ENCODE data around the gene ELF2.

DNA sequence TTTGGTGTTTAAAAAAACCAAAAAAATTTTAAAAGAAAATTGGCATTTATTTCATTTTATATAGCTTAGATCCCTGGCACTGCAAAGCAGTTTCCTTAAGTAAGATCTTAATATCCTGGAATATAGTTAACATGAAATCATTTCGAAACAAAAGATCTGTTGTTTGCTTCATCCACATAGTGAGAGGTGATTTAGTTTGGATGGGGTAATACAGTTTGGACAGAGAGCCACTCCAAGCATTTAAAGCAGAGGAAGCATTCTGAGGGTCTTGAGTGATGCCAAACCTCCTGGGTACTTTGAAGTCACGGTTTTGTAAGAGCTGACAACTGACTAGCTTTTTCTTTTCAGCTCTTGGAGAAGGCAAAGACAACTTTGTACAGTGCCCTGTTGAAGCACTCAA lies 132.7 kb downstream of the ELF2 start:
- TF ChIP-seq, protein P1, sequence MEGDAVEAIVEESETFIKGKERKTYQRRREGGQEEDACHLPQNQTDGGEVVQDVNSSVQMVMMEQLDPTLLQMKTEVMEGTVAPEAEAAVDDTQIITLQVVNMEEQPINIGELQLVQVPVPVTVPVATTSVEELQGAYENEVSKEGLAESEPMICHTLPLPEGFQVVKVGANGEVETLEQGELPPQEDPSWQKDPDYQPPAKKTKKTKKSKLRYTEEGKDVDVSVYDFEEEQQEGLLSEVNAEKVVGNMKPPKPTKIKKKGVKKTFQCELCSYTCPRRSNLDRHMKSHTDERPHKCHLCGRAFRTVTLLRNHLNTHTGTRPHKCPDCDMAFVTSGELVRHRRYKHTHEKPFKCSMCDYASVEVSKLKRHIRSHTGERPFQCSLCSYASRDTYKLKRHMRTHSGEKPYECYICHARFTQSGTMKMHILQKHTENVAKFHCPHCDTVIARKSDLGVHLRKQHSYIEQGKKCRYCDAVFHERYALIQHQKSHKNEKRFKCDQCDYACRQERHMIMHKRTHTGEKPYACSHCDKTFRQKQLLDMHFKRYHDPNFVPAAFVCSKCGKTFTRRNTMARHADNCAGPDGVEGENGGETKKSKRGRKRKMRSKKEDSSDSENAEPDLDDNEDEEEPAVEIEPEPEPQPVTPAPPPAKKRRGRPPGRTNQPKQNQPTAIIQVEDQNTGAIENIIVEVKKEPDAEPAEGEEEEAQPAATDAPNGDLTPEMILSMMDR (IDR thresholded peaks at IDR 0.05) = no peak
- TF ChIP-seq POLR2AphosphoS5 (IDR thresholded peaks at IDR 0.05; ENCODE audit: low read depth, low read length) (no peak), SIN3A (IDR thresholded peaks at IDR 0.05; ENCODE audit: borderline replicate concordance, insufficient read depth, low read depth, low read length) (no peak)
- TF ChIP-seq, protein P2, sequence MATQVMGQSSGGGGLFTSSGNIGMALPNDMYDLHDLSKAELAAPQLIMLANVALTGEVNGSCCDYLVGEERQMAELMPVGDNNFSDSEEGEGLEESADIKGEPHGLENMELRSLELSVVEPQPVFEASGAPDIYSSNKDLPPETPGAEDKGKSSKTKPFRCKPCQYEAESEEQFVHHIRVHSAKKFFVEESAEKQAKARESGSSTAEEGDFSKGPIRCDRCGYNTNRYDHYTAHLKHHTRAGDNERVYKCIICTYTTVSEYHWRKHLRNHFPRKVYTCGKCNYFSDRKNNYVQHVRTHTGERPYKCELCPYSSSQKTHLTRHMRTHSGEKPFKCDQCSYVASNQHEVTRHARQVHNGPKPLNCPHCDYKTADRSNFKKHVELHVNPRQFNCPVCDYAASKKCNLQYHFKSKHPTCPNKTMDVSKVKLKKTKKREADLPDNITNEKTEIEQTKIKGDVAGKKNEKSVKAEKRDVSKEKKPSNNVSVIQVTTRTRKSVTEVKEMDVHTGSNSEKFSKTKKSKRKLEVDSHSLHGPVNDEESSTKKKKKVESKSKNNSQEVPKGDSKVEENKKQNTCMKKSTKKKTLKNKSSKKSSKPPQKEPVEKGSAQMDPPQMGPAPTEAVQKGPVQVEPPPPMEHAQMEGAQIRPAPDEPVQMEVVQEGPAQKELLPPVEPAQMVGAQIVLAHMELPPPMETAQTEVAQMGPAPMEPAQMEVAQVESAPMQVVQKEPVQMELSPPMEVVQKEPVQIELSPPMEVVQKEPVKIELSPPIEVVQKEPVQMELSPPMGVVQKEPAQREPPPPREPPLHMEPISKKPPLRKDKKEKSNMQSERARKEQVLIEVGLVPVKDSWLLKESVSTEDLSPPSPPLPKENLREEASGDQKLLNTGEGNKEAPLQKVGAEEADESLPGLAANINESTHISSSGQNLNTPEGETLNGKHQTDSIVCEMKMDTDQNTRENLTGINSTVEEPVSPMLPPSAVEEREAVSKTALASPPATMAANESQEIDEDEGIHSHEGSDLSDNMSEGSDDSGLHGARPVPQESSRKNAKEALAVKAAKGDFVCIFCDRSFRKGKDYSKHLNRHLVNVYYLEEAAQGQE (IDR thresholded peaks at IDR 0.05; ENCODE audit: insufficient read depth in 1 of 2, low read depth in 2 of 2, low read length in 1 of 2) = no peak

Data from Panc1 (cell line).